Measurements from ENCODE around the gene F13A1.
"Not testable (repeated sequence)": the region's sequence is repeated elsewhere in the genome, so short reads cannot be mapped to it uniquely, and the experiment has no call there.

The F13A1 gene

DNA sequence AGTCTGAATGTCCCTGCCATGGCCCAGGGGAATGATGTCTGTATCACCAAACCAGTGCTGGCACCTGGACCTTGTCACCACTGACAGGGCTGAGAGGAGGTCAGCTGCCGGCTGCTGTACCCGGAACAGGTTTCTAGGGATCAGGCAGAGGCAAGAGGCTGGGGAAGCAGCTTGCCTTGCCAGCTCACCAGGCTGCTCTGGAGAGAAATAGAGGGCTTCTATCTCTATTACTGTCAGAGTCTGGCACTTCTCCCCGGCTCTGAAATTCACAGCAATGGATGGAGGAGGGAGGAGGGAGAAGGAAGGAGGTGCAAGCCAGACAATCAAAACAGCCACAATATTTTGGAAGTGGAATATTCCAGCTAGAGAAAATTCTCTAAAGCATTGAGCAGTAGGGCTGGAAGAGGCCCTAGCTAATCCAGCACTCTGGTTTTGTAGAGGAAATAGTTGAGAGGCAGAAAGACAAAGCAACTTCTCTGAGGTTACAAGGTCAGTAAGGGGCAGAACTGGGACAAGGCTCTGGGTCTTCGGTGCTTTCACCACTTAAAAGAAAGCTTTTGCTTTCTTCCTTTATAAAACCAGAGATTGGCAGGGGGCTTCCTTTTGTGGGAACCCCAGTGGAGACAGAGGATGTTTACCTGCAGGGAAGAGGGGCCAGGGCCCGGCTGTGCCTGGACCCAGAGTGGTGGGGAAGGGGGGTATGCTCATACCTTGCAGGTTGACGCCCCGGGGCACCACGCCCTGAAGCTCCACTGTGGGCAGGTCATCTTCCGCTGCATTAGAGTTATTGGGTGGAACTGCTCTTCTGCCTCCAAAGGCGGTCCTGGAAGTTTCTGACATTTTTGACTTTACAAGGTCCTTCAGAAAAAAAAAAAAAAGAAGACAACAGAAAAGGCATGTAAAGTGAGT is 2.4 kb downstream of the F13A1 start:
- DNase-seq: no peak

DNA sequence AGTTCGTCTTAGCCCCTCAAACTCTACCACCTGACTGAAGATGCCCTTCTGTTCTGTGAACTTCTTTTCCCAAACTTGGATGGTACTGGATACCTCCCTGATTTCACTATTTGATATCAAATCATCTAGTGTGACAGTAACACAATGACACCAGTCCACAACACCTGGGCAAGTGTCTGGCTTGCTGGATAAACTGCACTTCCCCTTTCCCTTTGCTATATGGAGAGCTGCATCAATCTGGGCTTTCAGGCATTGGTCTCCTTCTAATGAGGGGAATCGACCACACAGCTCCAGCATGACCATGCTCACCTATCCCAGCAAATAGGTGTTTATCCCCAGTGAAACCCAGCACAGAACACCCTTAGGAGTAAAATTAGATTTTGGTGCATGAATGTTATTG is 3.1 kb downstream of the F13A1 start:
- DNase-seq: no peak

DNA sequence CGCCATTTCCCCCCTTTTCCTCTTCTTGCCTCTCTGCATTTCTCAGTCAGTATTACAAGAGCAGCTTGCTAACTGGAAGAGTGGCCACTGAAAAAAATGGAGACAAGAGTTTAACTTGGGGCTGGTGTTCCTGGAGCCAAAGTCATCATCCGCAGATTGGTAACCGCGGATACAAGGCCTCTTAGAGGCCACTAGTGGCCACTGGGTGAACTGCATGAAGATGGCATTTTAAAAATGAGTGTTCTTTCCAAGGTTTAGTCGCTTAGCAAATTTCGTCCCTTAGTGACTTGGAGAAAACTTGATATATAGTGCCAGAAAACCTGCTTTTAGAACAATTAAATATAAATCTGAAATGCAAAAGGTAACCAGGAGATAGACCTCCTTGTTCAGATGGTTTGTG is 4.8 kb downstream of the F13A1 start:
- DNase-seq: peak; percentile 19

DNA sequence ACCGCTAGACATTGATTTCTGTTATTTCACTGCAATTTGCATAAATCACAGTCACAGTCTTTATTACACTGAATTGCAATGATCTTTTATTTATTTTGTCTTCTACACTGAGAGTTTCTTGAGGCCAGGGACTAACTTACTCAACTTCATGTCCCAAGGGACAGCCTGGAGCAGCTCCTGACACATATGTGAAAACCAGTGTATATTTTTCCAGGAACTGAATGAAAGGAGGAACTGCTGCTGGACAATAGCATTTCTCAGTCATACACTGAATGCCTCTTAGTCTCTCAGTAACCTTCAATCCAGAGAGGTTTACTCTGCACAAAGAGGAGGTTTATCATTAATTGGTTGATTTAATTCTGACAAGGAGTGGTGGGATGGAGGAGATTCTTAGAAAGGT is 5.9 kb downstream of the F13A1 start:
- no peak for DNase-seq

DNA sequence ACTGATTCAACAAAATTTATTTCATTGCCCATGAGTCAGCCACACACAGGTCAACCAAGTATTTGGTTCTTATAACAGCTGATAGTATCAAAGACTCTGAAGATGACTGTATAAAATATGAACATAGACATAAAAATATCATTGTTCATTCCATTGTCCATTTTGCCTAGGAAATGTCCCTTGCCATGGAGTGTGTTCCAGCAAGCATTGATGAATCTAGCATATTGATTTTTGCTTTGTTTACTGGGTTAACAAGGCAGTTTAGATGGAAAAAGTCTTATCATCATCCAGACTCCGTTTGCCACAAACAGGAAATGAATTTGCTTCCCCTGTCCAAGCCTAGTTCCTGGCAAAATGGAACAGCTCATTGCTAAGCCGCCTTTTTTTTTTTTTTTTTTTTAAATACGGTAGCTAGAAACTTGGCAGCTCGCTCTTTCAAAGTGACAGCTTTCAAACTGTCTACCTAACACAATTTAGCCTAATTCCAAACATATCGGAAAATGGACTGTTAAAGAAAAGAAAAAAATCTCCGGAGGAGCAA is 7.5 kb downstream of the F13A1 start:
- DNase-seq: no peak

DNA sequence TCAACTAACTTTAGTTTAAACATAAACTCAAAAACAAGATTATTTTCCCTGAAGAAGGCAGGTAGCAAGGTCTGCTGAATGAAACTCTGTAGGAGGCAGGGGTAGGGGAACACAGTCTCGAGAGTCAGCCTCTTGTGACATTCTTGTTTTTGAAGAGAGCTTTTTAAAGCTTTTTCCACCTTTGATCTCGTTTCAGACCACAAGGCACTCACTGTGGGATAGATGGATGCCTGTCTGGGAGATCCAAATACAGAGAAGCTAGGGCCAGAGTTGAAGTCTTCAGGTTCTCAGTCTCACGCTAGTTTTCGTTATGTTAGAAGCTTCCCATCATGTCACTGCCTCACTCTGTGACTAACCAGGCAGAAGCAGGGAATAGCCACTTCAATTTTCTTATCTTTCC is 14.9 kb downstream of the F13A1 start:
- DNase-seq: no peak

DNA sequence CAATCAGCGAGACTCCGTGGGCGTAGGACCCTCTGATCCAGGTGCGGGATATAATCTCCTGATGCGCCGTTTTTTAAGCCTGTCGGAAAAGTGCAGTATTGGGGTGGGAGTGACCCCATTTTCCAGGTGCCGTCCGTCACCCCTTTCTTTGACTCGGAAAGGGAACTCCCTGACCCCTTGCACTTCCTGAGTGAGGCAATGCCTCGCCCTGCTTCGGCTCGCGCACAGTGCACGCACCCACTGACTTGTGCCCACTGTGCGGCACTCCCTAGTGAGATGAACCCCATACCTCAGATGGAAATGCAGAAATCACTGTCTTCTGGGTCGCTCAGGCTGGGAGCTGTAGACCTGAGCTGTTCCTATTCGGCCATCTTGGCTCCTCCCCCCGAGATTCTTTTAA is 20.1 kb downstream of the F13A1 start:
- not testable (repeated sequence) for DNase-seq

DNA sequence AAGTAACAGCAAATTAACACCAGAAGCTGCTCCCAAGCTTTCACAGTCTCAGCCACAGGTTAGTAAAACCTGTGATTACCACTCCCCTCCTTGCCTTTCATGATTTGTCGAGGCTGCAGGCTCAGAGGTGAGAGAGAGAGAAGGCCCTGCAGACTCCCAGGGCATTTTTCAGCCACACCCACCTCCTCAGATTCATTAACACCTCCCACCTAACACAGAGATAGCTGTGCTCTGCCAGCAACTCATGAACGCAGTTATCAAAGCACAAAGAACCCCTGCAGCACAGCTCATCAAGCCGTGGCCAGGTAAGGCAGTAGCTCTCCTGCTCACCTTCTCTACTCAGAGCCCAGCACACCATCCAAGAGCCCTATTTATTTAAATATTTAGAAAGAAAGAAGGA is 27.1 kb downstream of the F13A1 start:
- no peak for DNase-seq

DNA sequence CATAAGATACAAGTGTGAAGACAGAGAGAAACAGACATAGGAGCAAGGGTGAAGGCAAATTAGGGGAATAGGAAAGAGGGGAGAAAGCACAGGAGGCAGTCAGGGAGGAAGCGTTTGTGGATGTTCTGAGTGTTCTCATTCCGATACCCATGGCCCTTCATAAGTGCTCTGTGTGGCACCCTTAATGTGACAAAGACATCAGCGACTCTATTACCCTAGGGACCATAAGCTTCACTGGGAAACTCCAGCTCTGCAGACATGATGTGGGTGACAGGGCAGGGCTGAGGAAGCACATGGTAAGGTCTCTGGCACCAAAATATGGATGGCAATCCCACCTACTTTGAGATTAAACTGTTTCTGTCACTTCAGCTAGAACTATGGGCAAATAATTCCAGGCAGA is 33.0 kb downstream of the F13A1 start:
- no peak for DNase-seq

DNA sequence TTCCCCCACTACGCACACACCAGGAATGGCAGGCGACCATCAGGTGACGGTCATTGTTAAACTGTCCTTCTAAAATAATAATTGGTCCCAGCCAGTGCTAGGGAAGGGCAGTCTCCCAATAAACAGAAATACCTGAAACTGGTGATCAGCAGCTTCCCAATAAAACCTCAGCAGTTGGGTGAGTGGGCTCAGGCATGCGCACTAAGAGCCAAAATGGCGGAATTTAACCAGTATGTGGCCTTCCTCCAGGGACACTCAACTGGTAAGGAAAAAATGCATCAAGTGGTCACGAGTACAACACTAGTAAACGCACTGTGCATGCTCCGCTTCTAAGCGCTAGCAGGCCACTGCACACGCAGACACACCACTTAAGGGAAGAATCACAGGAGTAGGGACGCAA is 34.8 kb downstream of the F13A1 start:
- no peak for DNase-seq

DNA sequence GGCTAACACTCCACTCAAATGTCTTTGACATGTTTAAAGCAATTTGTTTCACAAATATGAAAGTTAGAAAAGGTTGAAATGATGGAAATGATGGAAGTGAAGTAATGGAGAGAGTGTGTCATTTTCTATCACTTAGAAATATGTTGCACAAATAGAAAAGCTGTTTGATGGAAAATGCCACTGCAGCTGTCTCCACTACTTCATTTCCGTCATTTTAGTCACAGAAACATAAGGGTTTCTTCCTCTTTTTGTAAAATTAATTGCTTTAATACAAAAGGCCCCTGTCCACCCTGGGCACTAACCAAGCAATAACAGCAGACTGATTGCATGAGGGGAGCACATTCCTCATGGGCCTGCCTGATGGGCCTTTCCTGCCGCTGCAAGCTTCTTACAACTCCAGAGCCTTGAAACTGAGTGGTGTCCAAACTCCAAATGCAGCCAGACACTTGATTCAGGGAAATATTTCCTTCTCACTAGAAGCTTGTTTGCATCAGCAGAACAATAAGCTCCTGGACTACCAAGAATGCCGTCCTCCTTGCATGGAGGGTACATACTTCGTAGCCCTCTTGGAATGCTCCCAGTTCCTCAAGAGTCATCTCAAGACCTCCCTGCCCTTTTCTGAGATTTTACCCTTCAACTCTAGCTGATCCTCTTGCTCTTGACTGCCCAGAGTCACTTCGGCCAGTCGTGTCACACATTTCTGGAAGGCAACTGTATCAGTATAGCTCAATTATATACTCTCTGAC is 36.1 kb downstream of the F13A1 start:
- DNase-seq: no peak

DNA sequence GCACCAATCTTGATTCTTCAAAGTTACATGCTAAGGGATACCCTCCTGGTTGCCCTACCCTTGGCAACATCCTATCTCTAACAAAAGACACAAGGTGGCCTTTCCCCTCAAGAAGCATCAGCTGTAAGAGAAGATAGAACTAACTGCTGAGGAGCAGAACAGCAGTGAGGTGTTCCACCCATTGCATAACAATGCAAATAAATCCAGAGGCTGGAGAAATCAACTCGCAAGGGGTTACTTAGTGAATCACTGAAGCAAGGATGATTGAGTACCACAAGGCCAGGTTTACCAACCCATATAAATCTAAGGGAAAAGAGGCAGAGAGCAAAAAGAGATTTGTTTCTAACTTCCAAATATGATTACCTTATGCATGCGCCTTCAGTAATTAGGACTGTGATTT is 36.7 kb downstream of the F13A1 start:
- no peak for DNase-seq

DNA sequence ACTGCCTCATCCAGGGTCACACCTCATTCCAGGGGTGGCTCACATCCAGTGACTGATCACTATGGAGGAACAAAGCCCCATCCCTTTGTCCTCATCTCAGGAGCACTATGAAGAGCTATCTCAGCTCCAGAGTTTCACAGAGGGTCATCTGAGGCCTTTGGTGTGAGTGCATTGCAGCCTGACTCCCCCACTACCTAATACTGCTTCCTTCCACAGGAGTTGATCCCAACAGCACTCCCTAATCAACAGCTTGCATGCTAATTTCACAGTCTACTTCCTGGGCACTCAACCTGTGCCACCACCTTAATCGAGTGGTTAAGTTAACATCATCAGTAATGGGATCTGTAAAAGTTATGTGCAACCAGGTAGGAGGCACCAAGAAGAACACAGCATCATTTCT is 37.7 kb downstream of the F13A1 start:
- no peak for DNase-seq

DNA sequence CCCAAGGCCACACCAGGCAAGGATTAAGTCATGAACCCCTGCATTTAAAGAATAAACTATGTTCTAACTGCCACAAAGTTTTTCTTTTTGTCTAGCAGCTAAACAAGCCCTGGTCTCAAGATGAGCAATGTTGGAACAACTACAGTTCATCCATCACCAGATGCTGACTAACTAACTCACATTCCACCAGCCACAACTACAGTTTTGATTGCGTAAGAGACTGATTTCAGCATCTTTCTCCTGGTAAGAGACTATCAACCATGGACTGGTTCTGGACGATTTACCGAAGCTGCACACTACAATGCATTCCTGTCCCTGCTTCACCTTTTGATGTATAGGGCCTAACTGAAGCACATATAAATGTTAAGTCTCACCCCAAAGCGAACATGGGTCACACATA is 43.0 kb downstream of the F13A1 start:
- no peak for DNase-seq

DNA sequence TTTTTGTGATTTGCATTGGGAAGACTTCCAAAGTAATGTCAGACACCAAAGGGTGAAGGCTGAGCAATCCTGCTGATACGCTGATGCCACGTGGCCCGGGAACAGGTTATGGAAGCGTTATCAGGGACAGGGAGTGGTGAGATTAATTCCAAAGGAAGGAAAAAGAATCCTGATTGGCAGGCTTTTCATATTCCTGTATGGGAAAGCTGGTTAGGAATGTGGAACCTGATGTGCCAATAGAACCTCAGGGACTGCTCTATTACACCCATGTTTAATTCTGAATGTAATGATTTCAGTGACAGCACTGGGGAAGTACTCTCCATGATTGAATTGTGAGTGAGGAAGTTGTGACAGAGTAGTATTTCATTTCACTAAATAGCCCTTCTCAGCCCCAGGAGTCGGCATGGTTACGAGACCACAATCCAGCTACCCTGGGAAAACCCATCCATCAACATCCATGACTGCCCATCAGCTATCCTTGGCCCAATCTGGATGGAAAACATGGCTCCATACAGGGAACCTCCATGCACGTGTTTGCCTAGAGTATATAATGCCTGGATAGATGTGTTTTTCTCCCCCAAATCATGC is 49.4 kb downstream of the F13A1 start:
- DNase-seq: no peak

DNA sequence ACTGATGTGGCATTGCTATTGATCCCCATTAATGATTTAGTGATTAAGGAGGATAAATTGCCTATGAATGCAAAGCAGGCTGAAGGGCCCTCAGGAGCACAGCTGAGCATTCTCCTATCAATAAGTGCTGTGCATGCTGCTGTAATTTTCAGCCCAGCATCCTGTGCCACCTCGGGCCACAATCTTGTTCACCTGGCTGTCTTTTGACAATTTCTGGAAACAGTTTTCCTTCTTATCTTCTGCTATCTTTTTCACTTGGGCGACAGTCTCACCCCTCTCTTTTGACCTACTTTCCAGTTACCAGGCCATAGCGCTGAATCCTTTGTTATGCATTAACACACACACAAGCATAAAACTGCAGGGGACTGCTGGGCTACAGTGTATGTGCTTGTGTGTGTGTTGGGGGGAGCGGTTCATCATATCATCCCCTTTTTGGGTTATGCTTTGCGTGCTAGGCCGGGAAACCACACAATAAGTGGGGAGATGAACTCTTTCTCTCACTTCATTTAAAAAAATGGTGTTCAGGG is 60.2 kb downstream of the F13A1 start:
- DNase-seq: no peak

DNA sequence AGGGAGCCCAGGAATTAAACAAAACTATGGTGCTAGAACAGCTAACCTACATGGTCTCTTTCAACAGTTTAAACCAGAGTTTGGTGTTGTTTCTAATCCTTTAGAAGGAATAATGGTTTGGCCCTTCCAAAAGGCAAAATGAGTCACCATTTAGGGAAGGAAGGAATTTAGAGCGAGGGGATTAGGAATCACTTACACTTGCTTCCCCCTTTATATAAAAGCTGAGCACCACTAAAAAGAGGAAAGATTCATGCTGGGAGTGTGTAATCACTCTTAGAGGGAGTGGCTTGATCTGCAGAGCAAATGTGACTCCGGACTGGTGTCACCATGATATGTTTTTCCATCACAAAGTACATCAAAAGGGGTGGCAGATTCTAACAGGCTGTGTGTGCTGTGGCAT is 63.6 kb downstream of the F13A1 start:
- DNase-seq: no peak

DNA sequence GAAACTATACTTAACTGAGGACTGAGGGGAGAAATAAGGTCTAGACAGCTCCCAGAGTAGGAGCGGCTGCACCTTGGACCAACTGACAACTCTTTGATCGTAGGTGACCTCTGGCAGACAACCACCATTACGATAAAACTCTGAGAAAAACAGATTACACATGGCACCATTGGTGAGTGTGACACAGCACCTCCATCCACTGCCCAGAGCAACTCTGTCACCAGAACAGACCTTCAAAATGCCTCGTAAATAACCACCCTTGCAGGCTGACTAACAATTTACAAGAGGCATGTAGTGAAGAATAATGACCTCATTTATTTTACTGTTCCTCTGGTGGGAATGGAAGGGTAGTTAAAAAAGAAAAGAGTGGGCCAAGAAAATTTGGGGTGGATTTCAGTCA is 64.2 kb downstream of the F13A1 start:
- no peak for DNase-seq

DNA sequence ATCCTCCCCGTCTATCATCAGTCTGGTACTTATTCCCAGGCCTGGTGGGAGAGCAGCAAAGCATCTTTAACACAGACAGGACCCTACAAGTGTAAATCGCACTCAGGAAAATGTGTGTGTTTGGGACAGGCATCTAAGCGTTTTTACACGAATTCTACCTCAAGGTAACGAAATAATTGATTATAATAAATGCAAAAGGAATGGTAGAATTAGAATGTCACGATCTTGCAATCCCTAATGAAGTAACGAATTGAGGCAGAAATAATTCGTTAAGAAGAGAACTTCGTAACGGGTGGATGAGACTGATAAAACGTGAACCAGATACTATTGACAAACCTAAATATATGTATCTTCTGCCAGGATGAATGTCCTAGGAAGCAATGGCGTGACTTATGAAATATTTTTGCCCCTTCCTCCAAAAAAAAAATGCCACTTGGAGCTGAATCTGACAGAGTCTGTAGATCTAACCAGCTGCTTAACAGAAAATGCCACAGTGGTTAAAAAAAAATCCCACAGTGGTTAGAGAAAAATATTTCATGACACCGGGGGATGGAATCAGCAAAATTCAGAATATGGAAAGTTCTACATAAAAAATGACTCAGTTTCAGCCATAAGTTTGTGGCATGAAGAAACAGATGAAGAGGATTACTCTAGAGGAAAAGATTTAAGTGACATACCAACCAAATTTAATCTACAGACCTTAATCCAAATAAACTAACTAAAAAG is 68.7 kb downstream of the F13A1 start:
- DNase-seq: no peak

DNA sequence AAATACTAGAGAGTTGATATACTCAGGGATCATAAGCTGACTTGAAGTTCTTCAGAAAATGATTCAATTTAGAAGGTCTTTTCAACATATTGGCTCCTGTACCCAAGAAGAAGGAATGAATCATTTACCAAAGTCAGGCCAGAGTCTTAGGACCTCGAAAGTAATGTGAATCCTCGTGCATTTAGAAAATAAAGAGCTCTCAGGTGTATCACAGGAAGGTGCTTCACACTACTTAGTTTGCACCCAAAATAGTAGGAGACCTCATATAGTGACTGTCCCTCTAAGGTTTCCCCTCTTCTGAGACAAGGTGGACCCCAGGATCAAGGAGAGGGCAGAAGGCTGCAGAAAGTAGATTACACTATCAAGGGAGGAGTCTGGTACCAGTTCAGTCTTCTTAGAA is 71.8 kb downstream of the F13A1 start:
- DNase-seq: no peak

DNA sequence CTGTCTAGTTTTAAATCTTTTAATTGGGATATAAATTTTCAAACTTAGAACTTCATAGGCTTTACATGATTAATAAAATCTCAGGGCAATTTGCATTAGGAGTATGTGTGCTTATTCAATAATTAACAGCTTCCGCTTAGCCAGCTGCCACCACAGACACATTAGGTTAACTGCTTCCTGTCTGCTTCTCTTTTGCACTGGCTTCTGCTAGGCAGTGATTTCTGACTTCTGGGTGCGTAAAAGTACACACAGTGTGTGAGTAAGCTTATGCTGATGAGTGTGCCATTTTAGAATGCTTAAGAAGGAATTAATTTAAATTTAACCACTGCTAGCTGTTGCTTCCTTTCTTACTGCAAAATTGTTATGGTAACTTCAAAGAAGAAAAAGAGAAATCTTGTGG is 73.9 kb downstream of the F13A1 start:
- DNase-seq: no peak

DNA sequence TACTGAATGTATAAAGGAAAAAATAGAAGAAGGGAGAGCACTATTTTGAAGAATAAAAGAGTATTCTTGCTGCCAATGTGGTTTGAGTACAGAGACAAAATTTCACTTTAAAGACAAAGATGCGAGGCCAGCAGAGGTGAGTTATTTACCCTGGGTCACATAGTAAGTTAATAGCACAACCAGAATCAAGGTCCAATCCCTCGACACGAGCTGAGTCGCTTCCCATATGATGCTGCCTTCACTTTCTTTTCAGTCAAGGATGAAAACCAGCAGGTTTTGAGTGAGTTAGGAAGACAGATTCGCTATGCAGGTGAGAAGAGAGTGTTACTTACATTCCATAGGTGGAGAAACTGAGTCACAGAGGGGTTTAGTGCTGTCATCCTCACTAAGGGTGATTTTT is 75.8 kb downstream of the F13A1 start:
- DNase-seq: no peak

DNA sequence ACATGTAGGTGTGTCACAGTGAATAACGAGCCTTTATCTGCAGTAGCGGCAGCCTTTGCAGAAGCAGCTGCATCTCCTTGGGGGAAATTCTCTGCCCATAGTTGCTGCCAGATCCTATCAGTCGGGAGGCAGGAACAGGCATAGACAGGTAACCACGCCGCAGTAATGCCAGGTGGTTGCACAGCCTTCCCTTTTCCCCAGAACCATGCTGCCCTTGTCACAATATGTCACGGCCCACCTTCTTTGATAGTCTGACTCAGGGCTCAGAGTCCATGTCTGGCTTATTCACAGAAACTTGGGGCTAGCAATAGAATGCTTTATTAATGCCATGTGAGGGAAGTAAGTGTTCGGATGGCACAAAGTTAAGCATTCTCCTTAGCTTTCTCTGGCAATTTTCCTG is 76.6 kb downstream of the F13A1 start:
- no peak for DNase-seq
